Neural cell (in vitro differentiated cells): ENCODE measurements around the gene CCSER2. TPM values are rescaled to one million over a fixed set of nuclear protein-coding genes. Genes with fewer than 3 reads are reported as not detected.

Experiments
- H2AFZ ChIP-seq: fragments of 200-600, 300-800 bp; sonication (generic), shearing (Covaris generic); 2 replicates; pipeline ENCODE4 v1.6.0; 2014; ENCODE audit warnings: low read depth, mild to moderate bottlenecking, antibody characterized with exemption, low read length, moderate library complexity
- H3F3A ChIP-seq: fragments of 200-600 bp; shearing (Covaris generic); 2 replicates; pipeline ENCODE4 v1.6.1; 2016; ENCODE audit warnings: mild to moderate bottlenecking, moderate library complexity, mixed read lengths, antibody characterized with exemption, low read length; ENCODE audit not compliant: insufficient read depth, poor library complexity, severe bottlenecking
- H3K27ac ChIP-seq: fragments of 200-600, 300-800 bp; sonication (generic), shearing (Covaris generic); 2 replicates; pipeline ENCODE4 v1.5.1; 2014; ENCODE audit warnings: mild to moderate bottlenecking, low read length, moderate library complexity
- H3K27me3 ChIP-seq: fragments of 300-800, 200-600 bp; sonication (generic), shearing (Covaris generic); 2 replicates; pipeline ENCODE4 v1.6.0; 2014; ENCODE audit warnings: mild to moderate bottlenecking, low read depth, low read length, moderate library complexity; ENCODE audit not compliant: insufficient read depth
- H3K36me3 ChIP-seq: fragments of 300-800, 200-600 bp; sonication (generic), shearing (Covaris generic); 2 replicates; pipeline ENCODE4 v1.5.1; 2014; ENCODE audit warnings: mild to moderate bottlenecking, antibody characterized with exemption, low read length, moderate library complexity; ENCODE audit not compliant: insufficient read depth
- H3K4me2 ChIP-seq: fragments of 300-800, 200-600 bp; sonication (generic), shearing (Covaris generic); 2 replicates; pipeline ENCODE4 v1.6.0; 2014; ENCODE audit warnings: mild to moderate bottlenecking, low read length
- H3K4me3 ChIP-seq: fragments of 300-800, 200-600 bp; sonication (generic), shearing (Covaris generic); 2 replicates; pipeline ENCODE4 v1.5.1; 2014; ENCODE audit warnings: mild to moderate bottlenecking, low read length, moderate library complexity
- H3K79me2 ChIP-seq: fragments of 200-600 bp; shearing (Covaris generic); replicated peaks from 2 replicates; pipeline ENCODE4 v1.6.0; 2014; ENCODE audit warnings: mild to moderate bottlenecking, low read length, moderate library complexity; ENCODE audit not compliant: insufficient read depth
- H3K9ac ChIP-seq: fragments of 300-800, 200-600 bp; sonication (generic), shearing (Covaris generic); 2 replicates; pipeline ENCODE4 v1.6.1; 2016; ENCODE audit warnings: mild to moderate bottlenecking, low read length, mixed read lengths
- H3K9me2 ChIP-seq: fragments of 200-600 bp; shearing (Covaris generic); 2 replicates; pipeline ENCODE4 v1.6.1; 2016; ENCODE audit warnings: mild to moderate bottlenecking, low read length, mixed read lengths; ENCODE audit not compliant: insufficient read depth
- H3K9me3 ChIP-seq: fragments of 200-600, 300-800 bp; sonication (generic), shearing (Covaris generic); 2 replicates; pipeline ENCODE4 v1.6.1; 2016; ENCODE audit warnings: mild to moderate bottlenecking, mixed run types, low read length, moderate library complexity, mixed read lengths
- H4K20me1 ChIP-seq: fragments of 200-600 bp; shearing (Covaris generic); 2 replicates; pipeline ENCODE4 v1.6.1; 2016; ENCODE audit warnings: mild to moderate bottlenecking, mixed run types; ENCODE audit not compliant: insufficient read depth
- EP300 ChIP-seq: fragments of 450-650 bp; conservative IDR thresholded peaks from 2 replicates; pipeline ENCODE4 v1.6.1; 2014; ENCODE audit warnings: antibody characterized with exemption, mild to moderate bottlenecking, moderate library complexity; ENCODE audit not compliant: poor library complexity, severe bottlenecking
- EZH2 ChIP-seq: fragments of 200-600, 300-800 bp; shearing (Covaris generic), sonication (generic); IDR thresholded peaks from 2 replicates; pipeline ENCODE4 v1.6.1; 2014; ENCODE audit warnings: antibody characterized with exemption, low read length, borderline replicate concordance, mild to moderate bottlenecking; ENCODE audit not compliant: insufficient read depth, poor library complexity, severe bottlenecking
- MXI1 ChIP-seq: fragments of 450-650 bp; conservative IDR thresholded peaks from 2 replicates; pipeline ENCODE4 v1.6.1; 2014; ENCODE audit warnings: antibody characterized with exemption, mild to moderate bottlenecking; ENCODE audit not compliant: poor library complexity, severe bottlenecking
- POLR2AphosphoS5 ChIP-seq: IDR thresholded peaks from 2 replicates; pipeline ENCODE4 v1.6.1; 2012
- RAD21 ChIP-seq: fragments of 450-650 bp; conservative IDR thresholded peaks from 2 replicates; pipeline ENCODE4 v1.6.1; 2014; ENCODE audit warnings: antibody characterized with exemption, mild to moderate bottlenecking, moderate library complexity
- SMC3 ChIP-seq: fragments of 450-650 bp; conservative IDR thresholded peaks from 2 replicates; pipeline ENCODE4 v1.6.1; 2014; ENCODE audit warnings: antibody characterized with exemption, mild to moderate bottlenecking, moderate library complexity; ENCODE audit not compliant: poor library complexity
- TAF1 ChIP-seq: IDR thresholded peaks from 2 replicates; pipeline ENCODE4 v1.6.1; 2012; ENCODE audit warnings: low read depth
- polyA plus RNA-seq: library from polyadenylated mRNA; depleted of rRNA; stranded (reverse); fragments of >200 nt; gene quantifications from 2 replicates; pipeline ENCODE4 v1.2.3, GENCODE V29; 2014
- TF ChIP-seq, protein P1 (sequence below): fragments of 450-650 bp; IDR thresholded peaks from 2 replicates; pipeline ENCODE4 v1.5.1; 2014; ENCODE audit warnings: antibody characterized with exemption, mild to moderate bottlenecking, moderate library complexity; ENCODE audit not compliant: poor library complexity, severe bottlenecking
- TF ChIP-seq, protein P2 (sequence below): IDR thresholded peaks from 2 replicates; pipeline ENCODE4 v1.6.1; 2012; ENCODE audit warnings: borderline replicate concordance

Gene CCSER2
- polyA plus RNA-seq, 1 donor from 2014 or later: 38.3 TPM

DNA sequence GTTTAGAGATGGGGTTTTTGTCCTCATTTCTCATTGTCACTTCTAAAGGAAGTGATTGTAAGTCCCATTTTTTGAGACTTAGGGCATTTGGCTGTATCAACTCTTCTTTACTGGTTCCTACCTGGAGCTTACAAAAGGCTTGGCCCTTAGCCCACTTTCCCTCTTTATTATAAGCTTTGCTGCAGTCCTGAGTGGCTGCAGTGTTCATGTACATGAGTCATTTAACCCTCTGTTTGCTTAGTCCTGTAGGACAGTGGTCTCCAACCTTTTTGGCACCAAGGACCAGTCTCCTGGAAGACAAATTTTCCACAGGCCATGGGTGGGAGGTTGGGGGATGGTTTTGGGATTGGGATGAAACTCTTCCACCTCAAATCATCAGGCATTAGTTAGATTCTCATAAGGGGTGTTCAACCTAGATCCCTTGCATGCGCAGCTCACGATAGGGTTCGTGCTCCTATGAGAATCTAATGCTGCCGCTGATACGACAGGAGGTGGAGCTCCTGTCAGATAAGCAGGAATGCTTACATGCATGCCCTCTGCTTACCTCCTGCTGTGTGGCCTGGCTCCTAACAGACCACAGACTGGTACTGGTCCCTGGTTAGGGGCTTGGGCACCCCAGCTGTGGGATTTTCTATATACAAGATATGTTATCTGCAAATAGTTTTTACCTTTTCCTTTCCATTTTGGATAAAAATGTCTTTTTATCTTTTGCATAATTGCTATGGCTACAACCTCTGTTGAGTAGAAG lies 99.7 kb downstream of the CCSER2 start:
- Histone ChIP-seq H3K4me3 (no peak overlapping the region), H3K27ac (no peak overlapping the region), H3K27me3 (no peaks in the 10 kb centered on the region), H3K79me2 (no peaks in the 10 kb centered on the region), H3K36me3 (peaks cover 4% of the 10 kb centered on the region), H2AFZ (no peak overlapping the region), H3K9me3 (no peaks in the 10 kb centered on the region), H3K9me2 (no peaks in the 10 kb centered on the region), H3F3A (no peaks in the 10 kb centered on the region), H3K9ac (no peak overlapping the region), H3K4me2 (no peak overlapping the region), H4K20me1 (no peaks in the 10 kb centered on the region)
- TF ChIP-seq, protein P1, sequence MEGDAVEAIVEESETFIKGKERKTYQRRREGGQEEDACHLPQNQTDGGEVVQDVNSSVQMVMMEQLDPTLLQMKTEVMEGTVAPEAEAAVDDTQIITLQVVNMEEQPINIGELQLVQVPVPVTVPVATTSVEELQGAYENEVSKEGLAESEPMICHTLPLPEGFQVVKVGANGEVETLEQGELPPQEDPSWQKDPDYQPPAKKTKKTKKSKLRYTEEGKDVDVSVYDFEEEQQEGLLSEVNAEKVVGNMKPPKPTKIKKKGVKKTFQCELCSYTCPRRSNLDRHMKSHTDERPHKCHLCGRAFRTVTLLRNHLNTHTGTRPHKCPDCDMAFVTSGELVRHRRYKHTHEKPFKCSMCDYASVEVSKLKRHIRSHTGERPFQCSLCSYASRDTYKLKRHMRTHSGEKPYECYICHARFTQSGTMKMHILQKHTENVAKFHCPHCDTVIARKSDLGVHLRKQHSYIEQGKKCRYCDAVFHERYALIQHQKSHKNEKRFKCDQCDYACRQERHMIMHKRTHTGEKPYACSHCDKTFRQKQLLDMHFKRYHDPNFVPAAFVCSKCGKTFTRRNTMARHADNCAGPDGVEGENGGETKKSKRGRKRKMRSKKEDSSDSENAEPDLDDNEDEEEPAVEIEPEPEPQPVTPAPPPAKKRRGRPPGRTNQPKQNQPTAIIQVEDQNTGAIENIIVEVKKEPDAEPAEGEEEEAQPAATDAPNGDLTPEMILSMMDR: no peak
- TF ChIP-seq TAF1: no peak
- TF ChIP-seq RAD21: no peak
- TF ChIP-seq SMC3: no peak
- TF ChIP-seq, protein P2, sequence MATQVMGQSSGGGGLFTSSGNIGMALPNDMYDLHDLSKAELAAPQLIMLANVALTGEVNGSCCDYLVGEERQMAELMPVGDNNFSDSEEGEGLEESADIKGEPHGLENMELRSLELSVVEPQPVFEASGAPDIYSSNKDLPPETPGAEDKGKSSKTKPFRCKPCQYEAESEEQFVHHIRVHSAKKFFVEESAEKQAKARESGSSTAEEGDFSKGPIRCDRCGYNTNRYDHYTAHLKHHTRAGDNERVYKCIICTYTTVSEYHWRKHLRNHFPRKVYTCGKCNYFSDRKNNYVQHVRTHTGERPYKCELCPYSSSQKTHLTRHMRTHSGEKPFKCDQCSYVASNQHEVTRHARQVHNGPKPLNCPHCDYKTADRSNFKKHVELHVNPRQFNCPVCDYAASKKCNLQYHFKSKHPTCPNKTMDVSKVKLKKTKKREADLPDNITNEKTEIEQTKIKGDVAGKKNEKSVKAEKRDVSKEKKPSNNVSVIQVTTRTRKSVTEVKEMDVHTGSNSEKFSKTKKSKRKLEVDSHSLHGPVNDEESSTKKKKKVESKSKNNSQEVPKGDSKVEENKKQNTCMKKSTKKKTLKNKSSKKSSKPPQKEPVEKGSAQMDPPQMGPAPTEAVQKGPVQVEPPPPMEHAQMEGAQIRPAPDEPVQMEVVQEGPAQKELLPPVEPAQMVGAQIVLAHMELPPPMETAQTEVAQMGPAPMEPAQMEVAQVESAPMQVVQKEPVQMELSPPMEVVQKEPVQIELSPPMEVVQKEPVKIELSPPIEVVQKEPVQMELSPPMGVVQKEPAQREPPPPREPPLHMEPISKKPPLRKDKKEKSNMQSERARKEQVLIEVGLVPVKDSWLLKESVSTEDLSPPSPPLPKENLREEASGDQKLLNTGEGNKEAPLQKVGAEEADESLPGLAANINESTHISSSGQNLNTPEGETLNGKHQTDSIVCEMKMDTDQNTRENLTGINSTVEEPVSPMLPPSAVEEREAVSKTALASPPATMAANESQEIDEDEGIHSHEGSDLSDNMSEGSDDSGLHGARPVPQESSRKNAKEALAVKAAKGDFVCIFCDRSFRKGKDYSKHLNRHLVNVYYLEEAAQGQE: no peak
- no peak for TF ChIP-seq EP300
- no peak for TF ChIP-seq EZH2
- no peak for TF ChIP-seq POLR2AphosphoS5
- TF ChIP-seq MXI1: no peak

DNA sequence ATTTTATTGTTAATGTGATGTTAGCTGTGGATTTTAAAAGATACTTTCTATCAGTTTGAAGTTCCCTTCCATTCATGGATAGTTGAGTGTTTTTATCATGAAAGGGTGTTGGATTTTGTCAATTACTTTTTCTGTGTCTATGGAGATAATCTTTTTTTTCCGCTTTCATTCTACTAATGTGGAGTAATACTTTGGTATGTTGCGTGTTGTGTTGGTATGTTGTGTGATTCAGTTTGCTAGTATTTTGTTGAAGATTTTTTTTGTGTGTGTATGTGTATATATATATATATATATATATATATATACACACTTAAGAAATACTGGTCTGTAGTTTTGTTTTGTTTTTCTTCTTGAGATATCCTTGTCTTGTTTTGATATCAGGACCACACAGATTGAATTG lies 100.3 kb downstream of the CCSER2 start:
- Histone ChIP-seq H3K27ac (no peak overlapping the region), H3K9me2 (no peaks in the 10 kb centered on the region), H3K79me2 (no peaks in the 10 kb centered on the region), H3K4me3 (no peak overlapping the region), H3K4me2 (no peak overlapping the region), H4K20me1 (no peaks in the 10 kb centered on the region), H2AFZ (no peak overlapping the region), H3K27me3 (no peaks in the 10 kb centered on the region), H3K36me3 (peaks cover 4% of the 10 kb centered on the region), H3F3A (no peaks in the 10 kb centered on the region), H3K9me3 (no peaks in the 10 kb centered on the region), H3K9ac (no peak overlapping the region)
- TF ChIP-seq, protein P1: no peak
- TF ChIP-seq SMC3: no peak
- no peak for TF ChIP-seq TAF1
- no peak for TF ChIP-seq RAD21
- no peak for TF ChIP-seq EP300
- no peak for TF ChIP-seq EZH2
- no peak for TF ChIP-seq POLR2AphosphoS5
- no peak for TF ChIP-seq MXI1
- TF ChIP-seq, protein P2: no peak
